GM23338 (cell line): ENCODE measurements around the gene TTBK2. TPM values are rescaled to one million over a fixed set of nuclear protein-coding genes. Genes with fewer than 3 reads are reported as not detected.

Experiments
- ATAC-seq: fragments of 200-7000 bp; cut with Tn5 transposase; 3 replicates; pipeline ENCODE4 v1.9.1; 2020
- DNase-seq: peaks from one replicate; pipeline ENCODE4 v3.0.0-alpha.2; 2015; ENCODE audit warnings: low spot score
- H2AFZ ChIP-seq: fragments of 200-600 bp; sonication (generic); 2 replicates; pipeline ENCODE4 v1.8.0; 2016; ENCODE audit warnings: antibody characterized with exemption, mild to moderate bottlenecking, moderate library complexity
- H3F3A ChIP-seq: fragments of 200-600 bp; sonication (generic); replicated peaks from 2 replicates; pipeline ENCODE4 v1.8.0; 2017; ENCODE audit warnings: antibody characterized with exemption, mixed run types, low read depth
- H3K27ac ChIP-seq: fragments of 200-600 bp; sonication (generic); 2 replicates; pipeline ENCODE4 v1.6.1; 2016; ENCODE audit warnings: low read depth
- H3K27me3 ChIP-seq: fragments of 200-600 bp; sonication (generic); 2 replicates; pipeline ENCODE4 v1.8.0; 2016; ENCODE audit warnings: mild to moderate bottlenecking, mixed run types, moderate library complexity; ENCODE audit not compliant: insufficient read depth
- H3K36me3 ChIP-seq: fragments of 200-600 bp; sonication (generic); 2 replicates; pipeline ENCODE4 v1.8.0; 2016; ENCODE audit warnings: mild to moderate bottlenecking; ENCODE audit not compliant: insufficient read depth
- H3K4me1 ChIP-seq: fragments of 200-600 bp; sonication (generic); 2 replicates; pipeline ENCODE4 v1.8.0; 2016; ENCODE audit warnings: mild to moderate bottlenecking, moderate library complexity; ENCODE audit not compliant: insufficient read depth
- H3K4me2 ChIP-seq: fragments of 200-600 bp; sonication (generic); 2 replicates; pipeline ENCODE4 v1.7.1; 2017; ENCODE audit warnings: mixed run types
- H3K4me3 ChIP-seq: fragments of 200-600 bp; sonication (generic); 2 replicates; pipeline ENCODE4 v1.6.1; 2016; ENCODE audit warnings: mixed run types
- H3K79me2 ChIP-seq: fragments of 200-600 bp; sonication (generic); replicated peaks from 2 replicates; pipeline ENCODE4 v1.8.0; 2017; ENCODE audit warnings: mild to moderate bottlenecking; ENCODE audit not compliant: insufficient read depth
- H3K9me2 ChIP-seq: fragments of 200-600 bp; sonication (generic); 2 replicates; pipeline ENCODE4 v1.8.0; 2017; ENCODE audit not compliant: insufficient read depth
- H4K20me1 ChIP-seq: fragments of 200-600 bp; sonication (generic); replicated peaks from 2 replicates; pipeline ENCODE4 v1.8.0; 2017; ENCODE audit warnings: mild to moderate bottlenecking; ENCODE audit not compliant: insufficient read depth
- H3K27ac Mint-ChIP-seq: 2 replicates; pipeline ENCODE4 v1.8.0; 2020; ENCODE audit warnings: inconsistent platforms, mild to moderate bottlenecking, moderate library complexity, mixed read lengths
- H3K27me3 Mint-ChIP-seq: 3 replicates; pipeline ENCODE4 v1.8.0; 2022; ENCODE audit warnings: low read depth, mild to moderate bottlenecking, moderate library complexity, mixed read lengths, inconsistent platforms; ENCODE audit not compliant: insufficient read depth, poor library complexity
- H3K36me3 Mint-ChIP-seq: 3 replicates; pipeline ENCODE4 v1.8.0; 2021; ENCODE audit warnings: low read depth, mild to moderate bottlenecking, inconsistent platforms, moderate library complexity, mixed read lengths
- H3K4me1 Mint-ChIP-seq: 3 replicates; pipeline ENCODE4 v1.8.0; 2020; ENCODE audit warnings: mild to moderate bottlenecking, inconsistent platforms, mixed read lengths
- H3K4me3 Mint-ChIP-seq: 3 replicates; pipeline ENCODE4 v1.8.0; 2021; ENCODE audit warnings: moderate library complexity, mild to moderate bottlenecking, inconsistent platforms, mixed read lengths
- H3K9me3 Mint-ChIP-seq: 3 replicates; pipeline ENCODE4 v1.8.0; 2020; ENCODE audit warnings: moderate library complexity, mild to moderate bottlenecking, inconsistent platforms, mixed read lengths
- CREB1 ChIP-seq: fragments of 250-450 bp; sonication (Bioruptor Pico); IDR thresholded peaks from 2 replicates; pipeline ENCODE4 v1.5.0; 2020; ENCODE audit warnings: low read depth, mild to moderate bottlenecking, moderate library complexity
- CTCF ChIP-seq, 2 experiments: fragments of 200-600 bp in 1 of 2; sonication (generic) in 1 of 2; conservative IDR thresholded peaks; 2 replicates each; pipeline versions ENCODE4 v1.5.1 to v1.6.1; 2016 to 2017; ENCODE audit warnings: antibody characterized with exemption in 2 of 2, low read depth in 2 of 2, mild to moderate bottlenecking in 2 of 2, moderate library complexity in 1 of 2
- EZH2 ChIP-seq: fragments of 200-600 bp; sonication (generic); IDR thresholded peaks from one replicate; pipeline ENCODE4 v1.8.0; 2017; ENCODE audit warnings: antibody characterized with exemption, mild to moderate bottlenecking, low read depth; ENCODE audit not compliant: unreplicated experiment
- EZH2phosphoT487 ChIP-seq: fragments of 200-600 bp; sonication (generic); IDR thresholded peaks from one replicate; pipeline ENCODE4 v1.8.1; 2018; ENCODE audit warnings: antibody characterized with exemption; ENCODE audit not compliant: unreplicated experiment
- JUNB ChIP-seq: IDR thresholded peaks from one replicate; pipeline ENCODE4 v1.6.1; 2016; ENCODE audit warnings: antibody characterized with exemption; ENCODE audit not compliant: unreplicated experiment
- NANOG ChIP-seq: IDR thresholded peaks from 2 replicates; pipeline ENCODE4 v1.6.1; 2016; ENCODE audit warnings: antibody characterized with exemption, borderline replicate concordance
- POLR2AphosphoS5 ChIP-seq: IDR thresholded peaks from 2 replicates; pipeline ENCODE4 v1.6.1; 2016; ENCODE audit warnings: antibody characterized with exemption, low read depth
- REST ChIP-seq: IDR thresholded peaks from one replicate; pipeline ENCODE4 v1.6.1; 2018; ENCODE audit warnings: antibody characterized with exemption; ENCODE audit not compliant: unreplicated experiment
- STAT1 ChIP-seq: IDR thresholded peaks from one replicate; pipeline ENCODE4 v1.6.1; 2016; ENCODE audit warnings: antibody characterized with exemption; ENCODE audit not compliant: unreplicated experiment
- ZNF114 ChIP-seq: fragments of 250-450 bp; sonication (Bioruptor Pico); IDR thresholded peaks from 2 replicates; pipeline ENCODE4 v1.5.0; 2020; ENCODE audit warnings: mild to moderate bottlenecking, moderate library complexity
- ZNF331 ChIP-seq: fragments of 250-450 bp; sonication (Bioruptor Pico); IDR thresholded peaks from 2 replicates; pipeline ENCODE4 v1.5.0; 2020; ENCODE audit warnings: low read depth, mild to moderate bottlenecking, moderate library complexity
- polyA plus RNA-seq: library from polyadenylated mRNA; unstranded; fragments of >200 nt; fragmentation: Nextera tagmentation; extraction: Ambion mirVana; gene quantifications from 2 replicates; pipeline ENCODE4 v1.2.1, GENCODE V29; 2016
- total RNA-seq: library from RNA; depleted of rRNA; stranded (reverse); fragments of >200 nt; shearing (Covaris generic); gene quantifications from 2 replicates; pipeline ENCODE4 v1.2.3, GENCODE V29; 2014
- TF ChIP-seq, protein P1 (sequence below): fragments of 250-450 bp; sonication (Bioruptor Pico); IDR thresholded peaks from 2 replicates; pipeline ENCODE4 v1.5.0; 2020; ENCODE audit warnings: mild to moderate bottlenecking, moderate library complexity
- TF ChIP-seq, protein P2 (sequence below): IDR thresholded peaks from 2 replicates; pipeline ENCODE4 v1.6.1; 2016; ENCODE audit warnings: antibody characterized with exemption

Gene TTBK2
- total and polyA plus RNA-seq, 2 experiments from 2014 or later: 5.8 to 15.9 TPM

DNA sequence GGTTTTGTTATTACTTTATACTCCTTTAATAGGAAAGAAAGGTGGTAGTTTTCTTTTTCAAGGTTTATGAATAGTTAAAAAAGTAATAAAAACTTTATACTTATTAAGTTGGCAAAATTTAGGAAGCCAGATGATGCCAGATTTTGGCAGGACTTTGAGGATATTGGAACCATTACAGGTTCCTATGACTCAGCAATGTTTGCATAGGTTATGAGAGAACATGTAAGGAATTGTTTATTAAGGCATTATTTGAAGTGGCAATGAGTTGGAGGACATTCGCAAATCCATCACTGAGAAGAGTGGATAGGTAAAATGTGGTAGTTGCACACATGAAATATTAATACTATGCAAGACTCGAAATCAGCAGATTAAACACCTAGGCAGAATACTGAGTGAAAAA is 213.5 kb downstream of the TTBK2 start:
- H3K9me3 Mint-ChIP-seq: no peaks in the 10 kb centered on the region
- Histone ChIP-seq H3K27ac (no peak overlapping the region), H4K20me1 (no peaks in the 10 kb centered on the region; the same call in 1 of the 2 replicates), H3K4me1 (no peaks in the 10 kb centered on the region), H3K27me3 (no peaks in the 10 kb centered on the region), H3K79me2 (no peaks in the 10 kb centered on the region), H3K36me3 (no peaks in the 10 kb centered on the region), H3K9me2 (no peaks in the 10 kb centered on the region), H3F3A (no peaks in the 10 kb centered on the region), H3K4me2 (no peak overlapping the region), H3K4me3 (no peak overlapping the region), H2AFZ (no peak overlapping the region)
- H3K27ac Mint-ChIP-seq: 0 out of 2 replicates have a peak overlapping the region, but pooled peaks have one; percentile 27
- H3K27me3 Mint-ChIP-seq: no peaks in the 10 kb centered on the region
- no peaks in the 10 kb centered on the region for H3K4me1 Mint-ChIP-seq
- TF ChIP-seq JUNB (no peak), REST (no peak), EZH2 (no peak), EZH2phosphoT487 (no peak), CREB1 (no peak), POLR2AphosphoS5 (no peak), CTCF (conservative IDR thresholded peaks at IDR 0.05; ENCODE audit: low read depth in 2 of 2) (no peak), ZNF331 (CRISPR knock-in tag) (no peak), ZNF114 (CRISPR knock-in tag) (no peak), NANOG (no peak), STAT1 (no peak)
- TF ChIP-seq, protein P1, sequence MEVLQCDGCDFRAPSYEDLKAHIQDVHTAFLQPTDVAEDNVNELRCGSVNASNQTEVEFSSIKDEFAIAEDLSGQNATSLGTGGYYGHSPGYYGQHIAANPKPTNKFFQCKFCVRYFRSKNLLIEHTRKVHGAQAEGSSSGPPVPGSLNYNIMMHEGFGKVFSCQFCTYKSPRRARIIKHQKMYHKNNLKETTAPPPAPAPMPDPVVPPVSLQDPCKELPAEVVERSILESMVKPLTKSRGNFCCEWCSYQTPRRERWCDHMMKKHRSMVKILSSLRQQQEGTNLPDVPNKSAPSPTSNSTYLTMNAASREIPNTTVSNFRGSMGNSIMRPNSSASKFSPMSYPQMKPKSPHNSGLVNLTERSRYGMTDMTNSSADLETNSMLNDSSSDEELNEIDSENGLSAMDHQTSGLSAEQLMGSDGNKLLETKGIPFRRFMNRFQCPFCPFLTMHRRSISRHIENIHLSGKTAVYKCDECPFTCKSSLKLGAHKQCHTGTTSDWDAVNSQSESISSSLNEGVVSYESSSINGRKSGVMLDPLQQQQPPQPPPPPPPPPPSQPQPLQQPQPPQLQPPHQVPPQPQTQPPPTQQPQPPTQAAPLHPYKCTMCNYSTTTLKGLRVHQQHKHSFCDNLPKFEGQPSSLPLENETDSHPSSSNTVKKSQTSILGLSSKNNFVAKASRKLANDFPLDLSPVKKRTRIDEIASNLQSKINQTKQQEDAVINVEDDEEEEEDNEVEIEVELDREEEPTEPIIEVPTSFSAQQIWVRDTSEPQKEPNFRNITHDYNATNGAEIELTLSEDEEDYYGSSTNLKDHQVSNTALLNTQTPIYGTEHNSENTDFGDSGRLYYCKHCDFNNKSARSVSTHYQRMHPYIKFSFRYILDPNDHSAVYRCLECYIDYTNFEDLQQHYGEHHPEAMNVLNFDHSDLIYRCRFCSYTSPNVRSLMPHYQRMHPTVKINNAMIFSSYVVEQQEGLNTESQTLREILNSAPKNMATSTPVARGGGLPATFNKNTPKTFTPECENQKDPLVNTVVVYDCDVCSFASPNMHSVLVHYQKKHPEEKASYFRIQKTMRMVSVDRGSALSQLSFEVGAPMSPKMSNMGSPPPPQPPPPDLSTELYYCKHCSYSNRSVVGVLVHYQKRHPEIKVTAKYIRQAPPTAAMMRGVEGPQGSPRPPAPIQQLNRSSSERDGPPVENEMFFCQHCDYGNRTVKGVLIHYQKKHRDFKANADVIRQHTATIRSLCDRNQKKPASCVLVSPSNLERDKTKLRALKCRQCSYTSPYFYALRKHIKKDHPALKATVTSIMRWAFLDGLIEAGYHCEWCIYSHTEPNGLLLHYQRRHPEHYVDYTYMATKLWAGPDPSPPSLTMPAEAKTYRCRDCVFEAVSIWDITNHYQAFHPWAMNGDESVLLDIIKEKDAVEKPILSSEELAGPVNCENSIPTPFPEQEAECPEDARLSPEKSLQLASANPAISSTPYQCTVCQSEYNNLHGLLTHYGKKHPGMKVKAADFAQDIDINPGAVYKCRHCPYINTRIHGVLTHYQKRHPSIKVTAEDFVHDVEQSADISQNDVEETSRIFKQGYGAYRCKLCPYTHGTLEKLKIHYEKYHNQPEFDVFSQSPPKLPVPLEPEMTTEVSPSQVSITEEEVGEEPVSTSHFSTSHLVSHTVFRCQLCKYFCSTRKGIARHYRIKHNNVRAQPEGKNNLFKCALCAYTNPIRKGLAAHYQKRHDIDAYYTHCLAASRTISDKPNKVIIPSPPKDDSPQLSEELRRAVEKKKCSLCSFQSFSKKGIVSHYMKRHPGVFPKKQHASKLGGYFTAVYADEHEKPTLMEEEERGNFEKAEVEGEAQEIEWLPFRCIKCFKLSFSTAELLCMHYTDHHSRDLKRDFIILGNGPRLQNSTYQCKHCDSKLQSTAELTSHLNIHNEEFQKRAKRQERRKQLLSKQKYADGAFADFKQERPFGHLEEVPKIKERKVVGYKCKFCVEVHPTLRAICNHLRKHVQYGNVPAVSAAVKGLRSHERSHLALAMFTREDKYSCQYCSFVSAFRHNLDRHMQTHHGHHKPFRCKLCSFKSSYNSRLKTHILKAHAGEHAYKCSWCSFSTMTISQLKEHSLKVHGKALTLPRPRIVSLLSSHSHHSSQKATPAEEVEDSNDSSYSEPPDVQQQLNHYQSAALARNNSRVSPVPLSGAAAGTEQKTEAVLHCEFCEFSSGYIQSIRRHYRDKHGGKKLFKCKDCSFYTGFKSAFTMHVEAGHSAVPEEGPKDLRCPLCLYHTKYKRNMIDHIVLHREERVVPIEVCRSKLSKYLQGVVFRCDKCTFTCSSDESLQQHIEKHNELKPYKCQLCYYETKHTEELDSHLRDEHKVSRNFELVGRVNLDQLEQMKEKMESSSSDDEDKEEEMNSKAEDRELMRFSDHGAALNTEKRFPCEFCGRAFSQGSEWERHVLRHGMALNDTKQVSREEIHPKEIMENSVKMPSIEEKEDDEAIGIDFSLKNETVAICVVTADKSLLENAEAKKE: no peak
- TF ChIP-seq, protein P2, sequence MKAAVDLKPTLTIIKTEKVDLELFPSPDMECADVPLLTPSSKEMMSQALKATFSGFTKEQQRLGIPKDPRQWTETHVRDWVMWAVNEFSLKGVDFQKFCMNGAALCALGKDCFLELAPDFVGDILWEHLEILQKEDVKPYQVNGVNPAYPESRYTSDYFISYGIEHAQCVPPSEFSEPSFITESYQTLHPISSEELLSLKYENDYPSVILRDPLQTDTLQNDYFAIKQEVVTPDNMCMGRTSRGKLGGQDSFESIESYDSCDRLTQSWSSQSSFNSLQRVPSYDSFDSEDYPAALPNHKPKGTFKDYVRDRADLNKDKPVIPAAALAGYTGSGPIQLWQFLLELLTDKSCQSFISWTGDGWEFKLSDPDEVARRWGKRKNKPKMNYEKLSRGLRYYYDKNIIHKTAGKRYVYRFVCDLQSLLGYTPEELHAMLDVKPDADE: no peak
- DNase-seq (no peak), ATAC-seq (no peak)
- no peaks in the 10 kb centered on the region for H3K36me3 Mint-ChIP-seq
- H3K4me3 Mint-ChIP-seq: no peak overlapping the region
